GM21529 (cell line): ENCODE data around the gene PES1.
A peak's percentile ranks its signal among the peaks of the same experiment; 100 is the strongest.
"Not testable (repeated sequence)": the region's sequence is repeated elsewhere in the genome, so short reads cannot be mapped to it uniquely, and the experiment has no call there.

Experiments
- ATAC-seq: cut with Tn5 transposase; IDR thresholded peaks from one replicate; pipeline ENCODE4 v1.9.1; 2021; ENCODE audit not compliant: unreplicated experiment

The PES1 gene

GRCh38 chr22:30609260-30610185, 17.8 kb upstream of the PES1 start:
- ATAC-seq = peak; percentile 39

- ATAC-seq = no peak
Observed at GRCh38 chr22:30607939-30608338, 16.2 kb upstream of the PES1 start.

- ATAC-seq = no peak
Observed at GRCh38 chr22:30607300-30607930, 15.7 kb upstream of the PES1 start.

GRCh38 chr22:30606455-30607299, 15.0 kb upstream of the PES1 start, which contains the start of gene TCN2:
Gene TCN2 (plus strand): TSS chr22:30607174. CDS start chr22:30607332, 158 bp downstream.
- no peak for ATAC-seq

- no peak for ATAC-seq
Observed at GRCh38 chr22:30605449-30606110, 13.9 kb upstream of the PES1 start.

GRCh38 chr22:30604723-30605122, 13.0 kb upstream of the PES1 start:
- no peak for ATAC-seq

- ATAC-seq = no peak
Observed at GRCh38 chr22:30603801-30604200, 12.1 kb upstream of the PES1 start.

GRCh38 chr22:30602049-30602448, 10.3 kb upstream of the PES1 start:
- no peak for ATAC-seq

- no peak for ATAC-seq
Observed at GRCh38 chr22:30601464-30601863, 9.8 kb upstream of the PES1 start.

- ATAC-seq = no peak
Observed at GRCh38 chr22:30600921-30601320, 9.2 kb upstream of the PES1 start.

GRCh38 chr22:30598986-30599385, 7.3 kb upstream of the PES1 start:
- no peak for ATAC-seq

- no peak for ATAC-seq
Observed at GRCh38 chr22:30596886-30597285, 5.2 kb upstream of the PES1 start.

- no peak for ATAC-seq
Observed at GRCh38 chr22:30596199-30596598, 4.5 kb upstream of the PES1 start.

- not testable (repeated sequence) for ATAC-seq
Observed at GRCh38 chr22:30592360-30592713, 627 bp upstream of the PES1 start.

- ATAC-seq = no peak
Observed at GRCh38 chr22:30591191-30591587, 521 bp downstream of the PES1 start.

GRCh38 chr22:30586414-30586813, 5.3 kb downstream of the PES1 start:
- no peak for ATAC-seq

GRCh38 chr22:30584441-30584840, 7.3 kb downstream of the PES1 start:
- ATAC-seq = no peak

- no peak for ATAC-seq
Observed at GRCh38 chr22:30582788-30583545, 8.7 kb downstream of the PES1 start.

- no peak for ATAC-seq
Observed at GRCh38 chr22:30582051-30582450, 9.7 kb downstream of the PES1 start.

GRCh38 chr22:30580896-30581295, 10.8 kb downstream of the PES1 start:
- no peak for ATAC-seq
